Lung (tissue), 12 donors: Measurements from ENCODE around the gene ROBO3. TPM values are rescaled to one million over a fixed set of nuclear protein-coding genes. Genes with fewer than 3 reads are reported as not detected.

ENCODE experiments used
- ATAC-seq: fragments of 200-7000 bp; cut with Tn5 transposase; one replicate; pipeline ENCODE4 v1.9.1; 2020; ENCODE audit warnings: moderate number of reproducible peaks; ENCODE audit not compliant: insufficient read depth, low FRiP score
- DNase-seq, 3 donors: peaks; one replicate each; pipeline ENCODE4 v3.0.0-alpha.2; 2013 to 2017
- H3K27ac ChIP-seq, 2 donors: one replicate each; pipeline ENCODE4 v1.5.1; 2013; ENCODE audit warnings: mild to moderate bottlenecking in 2 of 2, moderate library complexity in 2 of 2, control low read depth in 1 of 2, inconsistent platforms in 1 of 2, low read depth in 1 of 2, low read length in 1 of 2
- H3K27me3 ChIP-seq, 3 donors: one replicate each; pipeline ENCODE4 v1.5.1; 2013; ENCODE audit warnings: low read length in 2 of 3; ENCODE audit not compliant: control insufficient read depth in 3 of 3, insufficient read depth in 3 of 3
- H3K36me3 ChIP-seq, 4 donors: one replicate each; pipeline ENCODE4 v1.5.1; 2013; ENCODE audit warnings: low read length in 4 of 4, mild to moderate bottlenecking in 1 of 4, moderate library complexity in 1 of 4; ENCODE audit not compliant: control insufficient read depth in 4 of 4, insufficient read depth in 4 of 4
- H3K4me1 ChIP-seq, 5 donors: one replicate each; pipeline ENCODE4 v1.5.1; 2013; ENCODE audit warnings: low read length in 5 of 5, mild to moderate bottlenecking in 2 of 5, moderate library complexity in 1 of 5; ENCODE audit not compliant: control insufficient read depth in 5 of 5, insufficient read depth in 5 of 5
- H3K4me3 ChIP-seq: one replicate; pipeline ENCODE4 v1.5.1; 2013; ENCODE audit warnings: mild to moderate bottlenecking, control low read depth, moderate library complexity
- H3K9ac ChIP-seq, 2 donors: one replicate each; pipeline ENCODE4 v1.5.1; 2013; ENCODE audit warnings: low read length in 2 of 2, control low read depth in 1 of 2; ENCODE audit not compliant: insufficient read depth in 1 of 2
- H3K9me3 ChIP-seq, 4 donors: one replicate each; pipeline ENCODE4 v1.5.1; 2013; ENCODE audit warnings: low read length in 3 of 4, mild to moderate bottlenecking in 1 of 4, moderate library complexity in 1 of 4; ENCODE audit not compliant: control insufficient read depth in 4 of 4, insufficient read depth in 3 of 4
- CTCF ChIP-seq: IDR thresholded peaks from 2 replicates; pipeline ENCODE4 v1.5.1; 2012; ENCODE audit warnings: mild to moderate bottlenecking; ENCODE audit errors: control extremely low read depth, extremely low read depth
- WGBS, 2 donors: extraction: QIAGEN DNeasy Blood & Tissue Kit; methylation state at CpG; one replicate each; pipeline ENCODE4 v1.1.7; 2013; 5-methylcytosine and 5-hydroxymethylcytosine counted together
- polyA plus RNA-seq, 2 donors: library from polyadenylated mRNA; stranded (reverse); fragments of 200-250 nt; gene quantifications; one replicate each; pipeline ENCODE4 v1.2.1, GENCODE V29; 2013
- total RNA-seq, 2 donors: library from RNA; depleted of rRNA in 1 of 2; stranded (reverse); fragments of >200 nt in 1 of 2; gene quantifications; one replicate each; pipeline ENCODE4 v1.2.1, GENCODE V29; 2014 to 2021
- donor health status: control.
- donor health status: control.
- donor health status: Bipolar disorder and iron deficiency.
- donor health status: healthy.
- donor health status: DM: yes; HTN: yes; CAD: no.

The ROBO3 gene
- total and polyA plus RNA-seq, 4 donors, result 9.3 to 16.8 (median 15.1) TPM

- H3K27me3 ChIP-seq, result peaks cover 0 to 79% (median 57%) of the 10 kb centered on the region in 3 donors
- no peaks in the 10 kb centered on the region for H3K36me3 ChIP-seq
- no peak for ATAC-seq
- WGBS, 2 donors, result 12 to 16% methylated on average over 18 of the region's 18 CpGs
- TF ChIP-seq CTCF, result no peak
- no peak overlapping the region for H3K9ac ChIP-seq
- H3K27ac ChIP-seq, result no peak overlapping the region
- no peak overlapping the region for H3K4me3 ChIP-seq
- no peak for DNase-seq
- peaks cover 0 to 3% (median 0%) of the 10 kb centered on the region in 4 donors for H3K9me3 ChIP-seq
- H3K4me1 ChIP-seq, result peaks cover 0 to 53% (median 16%) of the 10 kb centered on the region in 5 donors
These were observed 898 bp upstream of the ROBO3 start for GRCh38 chr11:124864176-124864891.

GRCh38 chr11:124864892-124865180 is 396 bp upstream of the ROBO3 start:
- TF ChIP-seq CTCF, result no peak
- DNase-seq (no peak), ATAC-seq (no peak)
- Histone ChIP-seq H3K4me3 (no peak overlapping the region), H3K9me3 (peaks cover 0 to 4% (median 0%) of the 10 kb centered on the region in 4 donors), H3K9ac (no peak overlapping the region), H3K27me3 (peaks cover 0 to 84% (median 62%) of the 10 kb centered on the region in 3 donors), H3K36me3 (no peaks in the 10 kb centered on the region), H3K4me1 (peaks cover 0 to 53% (median 16%) of the 10 kb centered on the region in 5 donors), H3K27ac (no peak overlapping the region)
- 8% methylated on average over 9 of the region's 9 CpGs for WGBS, 2 donors

GRCh38 chr11:124865902-124866851 is 945 bp downstream of the ROBO3 start:
- DNase-seq, result peak; percentile 38 to 48 (median 47)

More at GRCh38 chr11:124865902-124866851, 945 bp downstream of the ROBO3 start:
- H3K4me1 ChIP-seq, result peaks cover 0 to 47% (median 16%) of the 10 kb centered on the region in 5 donors
- peak; percentile 48 for TF ChIP-seq CTCF
- peak; percentile 22 for ATAC-seq
- 2% methylated on average over 62 of the region's 62 CpGs for WGBS, 2 donors
- H3K36me3 ChIP-seq, result no peaks in the 10 kb centered on the region
- H3K9me3 ChIP-seq, result peaks cover 0 to 4% (median 0%) of the 10 kb centered on the region in 4 donors
- H3K4me3 ChIP-seq, result no peak overlapping the region
- peaks cover 0 to 94% (median 75%) of the 10 kb centered on the region in 3 donors for H3K27me3 ChIP-seq
- no peak overlapping the region for H3K27ac ChIP-seq
- no peak overlapping the region for H3K9ac ChIP-seq
